GM23248 (cell line): ENCODE measurements around the gene C22orf39.

Experiments used
- EZH2 ChIP-seq: fragments of 200-600 bp; sonication (generic); IDR thresholded peaks from 2 replicates; pipeline ENCODE4 v1.6.1; 2018; ENCODE audit warnings: antibody characterized with exemption, mild to moderate bottlenecking; ENCODE audit not compliant: insufficient read depth, poor library complexity, severe bottlenecking
- EZH2phosphoT487 ChIP-seq: fragments of 200-600 bp; sonication (generic); IDR thresholded peaks from 2 replicates; pipeline ENCODE4 v1.6.1; 2018; ENCODE audit warnings: antibody characterized with exemption, moderate library complexity, mild to moderate bottlenecking, low read depth; ENCODE audit not compliant: insufficient read depth

GRCh38 chr22:19449422-19449767, 1.9 kb upstream of the C22orf39 start:
- no peak for TF ChIP-seq EZH2
- TF ChIP-seq EZH2phosphoT487 = no peak
